Endothelial cell (in vitro differentiated cells): Measurements from ENCODE around the gene CD9. TPM values are rescaled to one million over a fixed set of nuclear protein-coding genes. Genes with fewer than 3 reads are reported as not detected.

Experiments
- total RNA-seq: library from RNA; stranded (reverse); fragmentation: NEBNext Ultra II Directional; extraction: Animal tissue kit (Norgen Biotek cat#: 25700); gene quantifications from one replicate; pipeline ENCODE4 v1.2.1, GENCODE V29; 2021; ENCODE audit not compliant: unreplicated experiment

CD9 gene
- total RNA-seq, 1 donor from 2014 or later = 67.2 TPM

Other genes with a start within 250 kb of the CD9 start
- gene VWF, start 75.7 kb upstream of the CD9 start, total RNA-seq = 56.0 TPM
- 1.9 TPM for gene PLEKHG6, start 110.3 kb downstream of the CD9 start, total RNA-seq
- 125 TPM for gene TNFRSF1A, start 141.7 kb downstream of the CD9 start, total RNA-seq
- gene SCNN1A, start 175.2 kb downstream of the CD9 start, total RNA-seq = 2.2 TPM
- 40.3 TPM for gene LTBR, start 183.8 kb downstream of the CD9 start, total RNA-seq
- not detected for gene CD27, start 244.6 kb downstream of the CD9 start, total RNA-seq